Duodenal mucosa (tissue), 2 donors: ENCODE measurements around the gene SCARB1.

ENCODE experiments used
- H3K27ac ChIP-seq: one replicate; pipeline ENCODE4 v1.7.0; 2013; ENCODE audit warnings: low read depth, low read length
- H3K27me3 ChIP-seq, 2 donors: one replicate each; pipeline ENCODE4 v1.7.0; 2013; ENCODE audit warnings: low read length in 2 of 2, control low read depth in 1 of 2; ENCODE audit not compliant: insufficient read depth in 2 of 2, control insufficient read depth in 1 of 2
- H3K36me3 ChIP-seq, 2 donors: one replicate each; pipeline ENCODE4 v1.7.0; 2013; ENCODE audit warnings: low read length in 2 of 2, control low read depth in 1 of 2; ENCODE audit not compliant: insufficient read depth in 2 of 2, control insufficient read depth in 1 of 2
- H3K4me1 ChIP-seq, 2 donors: one replicate each; pipeline ENCODE4 v1.7.0; 2013; ENCODE audit warnings: low read length in 2 of 2, control low read depth in 1 of 2; ENCODE audit not compliant: insufficient read depth in 2 of 2, control insufficient read depth in 1 of 2
- H3K4me3 ChIP-seq, 2 donors: one replicate each; pipeline ENCODE4 v1.7.0; 2013; ENCODE audit warnings: low read length in 2 of 2, low read depth in 1 of 2
- H3K9ac ChIP-seq, 2 donors: one replicate each; pipeline ENCODE4 v1.7.0; 2013; ENCODE audit warnings: low read length in 2 of 2, low read depth in 1 of 2
- H3K9me3 ChIP-seq, 2 donors: one replicate each; pipeline ENCODE4 v1.7.0; 2013; ENCODE audit warnings: low read length in 2 of 2, control low read depth in 1 of 2; ENCODE audit not compliant: control insufficient read depth in 1 of 2

SCARB1 gene

DNA sequence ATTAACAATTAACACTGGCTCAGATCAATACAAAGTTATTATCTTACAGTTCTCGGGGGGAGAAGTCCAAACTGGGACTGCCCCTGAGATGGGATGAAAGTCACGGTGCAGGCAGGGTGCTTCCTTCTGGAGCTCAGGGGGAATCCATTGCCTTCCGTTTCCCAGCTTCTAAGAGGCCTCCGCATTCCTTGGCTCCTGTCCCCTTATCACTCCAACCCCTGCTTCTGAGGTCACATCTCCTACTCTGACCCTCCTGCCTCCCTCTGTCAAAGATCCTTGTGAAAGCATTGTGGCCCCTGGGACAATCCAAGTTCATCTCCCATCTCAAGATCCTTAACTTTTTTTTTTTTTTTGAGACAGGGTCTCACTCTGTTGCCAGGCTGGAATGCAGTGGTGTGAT, 30.8 kb downstream of the SCARB1 start:
- H3K4me3 ChIP-seq: no peak overlapping the region
- peaks cover 0 to 3% of the 10 kb centered on the region in 2 donors for H3K9me3 ChIP-seq
- H3K36me3 ChIP-seq: no peaks in the 10 kb centered on the region
- no peak overlapping the region for H3K27ac ChIP-seq
- H3K9ac ChIP-seq: no peak overlapping the region
- H3K4me1 ChIP-seq: peaks cover 24 to 32% of the 10 kb centered on the region in 2 donors
- no peaks in the 10 kb centered on the region for H3K27me3 ChIP-seq

DNA sequence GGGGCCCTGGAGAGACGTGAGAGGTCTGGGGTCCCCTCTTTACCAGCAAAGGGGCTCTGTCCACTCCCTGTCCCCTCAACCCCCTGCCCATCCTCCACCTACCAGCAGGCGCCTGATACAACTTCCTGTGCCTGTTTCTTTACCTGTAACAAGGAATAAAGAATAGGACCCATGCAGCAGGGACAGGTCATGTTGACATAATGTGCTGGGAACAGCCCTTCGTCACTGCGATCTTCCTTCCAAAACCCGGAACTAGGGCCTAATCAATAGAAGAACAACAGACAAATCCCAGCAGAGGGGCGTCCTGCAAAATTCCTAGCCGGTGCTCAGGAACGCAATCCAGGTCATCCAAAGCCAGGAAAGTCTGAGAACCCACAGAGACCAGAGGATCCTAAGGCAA, 32.1 kb downstream of the SCARB1 start:
- no peaks in the 10 kb centered on the region for H3K27me3 ChIP-seq
- peaks cover 0 to 3% of the 10 kb centered on the region in 2 donors for H3K9me3 ChIP-seq
- H3K9ac ChIP-seq: no peak overlapping the region
- peaks cover 26 to 28% of the 10 kb centered on the region in 2 donors for H3K4me1 ChIP-seq
- H3K27ac ChIP-seq: no peak overlapping the region
- no peaks in the 10 kb centered on the region for H3K36me3 ChIP-seq
- no peak overlapping the region for H3K4me3 ChIP-seq

DNA sequence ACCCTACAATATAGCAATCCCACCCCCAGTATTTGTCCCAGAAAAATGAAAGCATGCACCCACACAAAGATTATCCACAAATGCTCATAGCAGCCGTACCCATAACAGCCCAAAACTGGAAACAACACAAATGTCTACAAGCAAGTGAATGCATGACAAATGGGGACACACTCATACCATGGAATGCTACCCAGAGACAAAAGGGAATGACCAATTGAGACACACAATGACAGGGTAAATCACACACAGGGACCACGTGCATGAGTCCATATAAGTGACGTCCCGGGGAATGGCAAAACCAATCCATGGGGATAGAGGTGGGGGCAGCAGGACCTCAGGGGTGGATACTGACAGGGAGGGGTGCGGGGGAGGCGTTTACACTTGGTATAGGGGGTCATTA, 33.4 kb downstream of the SCARB1 start:
- Histone ChIP-seq H3K4me1 (peaks cover 19 to 22% of the 10 kb centered on the region in 2 donors), H3K27me3 (no peaks in the 10 kb centered on the region), H3K4me3 (no peak overlapping the region), H3K27ac (no peak overlapping the region), H3K9ac (no peak overlapping the region), H3K9me3 (peaks cover 0 to 3% of the 10 kb centered on the region in 2 donors), H3K36me3 (no peaks in the 10 kb centered on the region)

- Histone ChIP-seq H3K9me3 (peaks cover 0 to 3% of the 10 kb centered on the region in 2 donors), H3K27ac (no peak overlapping the region), H3K4me3 (no peak overlapping the region), H3K4me1 (peaks cover 19 to 22% of the 10 kb centered on the region in 2 donors), H3K36me3 (no peaks in the 10 kb centered on the region), H3K9ac (no peak overlapping the region), H3K27me3 (no peaks in the 10 kb centered on the region)
Observed at GRCh38 chr12:124829708-124830304, 33.9 kb downstream of the SCARB1 start.

DNA sequence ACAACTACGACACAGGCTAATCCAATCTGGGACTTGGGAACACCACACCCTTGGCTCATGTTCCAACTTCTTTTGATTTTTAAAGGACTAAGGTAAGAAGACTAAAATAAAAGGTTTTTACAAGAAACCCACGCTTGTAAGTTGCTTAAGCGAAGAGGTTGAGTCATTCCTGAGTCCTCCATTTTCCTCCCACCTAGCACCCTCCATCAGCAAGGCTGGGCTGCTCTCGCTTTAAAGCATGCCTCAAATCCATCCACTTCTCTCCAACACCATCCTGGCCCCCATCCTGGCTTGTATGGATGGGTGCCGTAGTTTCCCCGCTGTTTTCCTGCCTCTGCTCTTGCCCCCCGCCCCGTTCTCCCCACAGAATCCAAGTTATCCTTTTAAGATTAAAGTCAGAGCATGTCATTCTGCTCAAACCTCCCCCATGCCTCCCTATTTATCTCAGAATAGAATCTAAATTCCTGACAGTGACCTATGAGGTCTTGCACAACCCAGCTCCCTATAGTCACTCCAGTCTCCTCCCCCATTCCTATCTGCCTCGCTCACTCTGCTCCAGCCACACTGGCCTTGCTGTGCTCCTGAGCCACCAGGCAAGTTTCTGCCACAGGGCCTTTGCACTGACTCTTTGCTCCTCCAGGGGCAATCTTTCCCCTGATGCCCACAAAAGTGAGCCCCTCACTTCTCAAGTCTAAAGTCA, 34.5 kb downstream of the SCARB1 start:
- peaks cover 0 to 3% of the 10 kb centered on the region in 2 donors for H3K9me3 ChIP-seq
- no peaks in the 10 kb centered on the region for H3K27me3 ChIP-seq
- no peak overlapping the region for H3K27ac ChIP-seq
- peak overlapping the region in 1 of 2 donors; percentile 7 for H3K9ac ChIP-seq
- H3K36me3 ChIP-seq: no peaks in the 10 kb centered on the region
- H3K4me3 ChIP-seq: no peak overlapping the region
- peaks cover 19 to 22% of the 10 kb centered on the region in 2 donors for H3K4me1 ChIP-seq

- Histone ChIP-seq H3K4me3 (no peak overlapping the region), H3K9me3 (peaks cover 0 to 3% of the 10 kb centered on the region in 2 donors), H3K36me3 (no peaks in the 10 kb centered on the region), H3K4me1 (peaks cover 19 to 22% of the 10 kb centered on the region in 2 donors), H3K27me3 (no peaks in the 10 kb centered on the region), H3K9ac (peak overlapping the region; percentile 7 to 38), H3K27ac (no peak overlapping the region)
Observed at GRCh38 chr12:124828264-124829007, 35.2 kb downstream of the SCARB1 start.

DNA sequence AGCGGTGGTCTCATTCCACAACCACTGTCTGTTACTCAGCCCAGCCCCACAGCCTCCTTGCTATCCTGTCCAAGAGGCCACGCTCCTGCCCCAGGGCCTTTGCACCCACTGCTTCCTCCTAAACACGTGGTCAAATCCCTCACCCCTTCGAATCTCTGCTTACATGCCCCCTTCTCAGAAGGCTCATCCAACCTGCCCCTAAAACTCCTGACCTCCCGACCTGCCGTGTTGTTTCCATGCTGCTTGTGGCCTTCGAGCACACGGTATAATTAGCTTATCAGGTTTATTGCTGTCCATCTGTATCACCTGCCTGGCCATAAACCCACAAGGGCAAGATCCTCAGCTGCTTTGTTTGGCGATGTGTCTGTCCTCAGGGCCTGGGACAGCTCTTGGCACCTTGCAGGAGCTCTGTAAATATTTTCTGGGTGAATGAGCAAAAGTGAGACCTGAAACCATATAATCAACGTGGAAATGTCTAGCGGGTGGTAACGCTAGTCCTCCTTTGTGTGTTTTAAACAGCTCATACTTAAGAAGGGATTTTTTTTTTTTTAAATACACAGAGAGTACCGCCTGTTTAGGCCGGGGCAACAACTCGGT, 36.0 kb downstream of the SCARB1 start:
- H3K9me3 ChIP-seq: peaks cover 0 to 3% of the 10 kb centered on the region in 2 donors
- no peak overlapping the region for H3K9ac ChIP-seq
- no peaks in the 10 kb centered on the region for H3K36me3 ChIP-seq
- no peak overlapping the region for H3K4me3 ChIP-seq
- H3K27me3 ChIP-seq: no peaks in the 10 kb centered on the region
- H3K4me1 ChIP-seq: peaks cover 19 to 22% of the 10 kb centered on the region in 2 donors
- H3K27ac ChIP-seq: no peak overlapping the region

DNA sequence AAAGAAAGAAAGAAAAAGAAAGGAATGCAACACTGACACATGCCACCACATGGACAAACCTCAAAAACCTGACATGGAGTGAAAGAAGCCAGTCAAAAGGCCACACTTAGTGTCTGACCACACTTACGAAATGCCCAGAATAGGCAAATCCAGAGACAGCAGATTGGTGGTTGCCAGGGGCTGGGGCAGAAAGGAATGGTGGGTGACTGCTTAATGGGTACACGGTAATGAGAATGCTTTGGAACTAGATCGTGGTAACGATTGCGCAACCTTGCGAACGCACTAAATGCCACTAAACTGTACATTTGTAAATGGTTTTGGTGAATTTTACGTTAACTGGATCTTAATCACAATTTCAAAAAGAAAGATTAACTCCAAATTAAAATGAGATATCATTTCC, 39.5 kb downstream of the SCARB1 start:
- Histone ChIP-seq H3K27me3 (no peaks in the 10 kb centered on the region), H3K36me3 (no peaks in the 10 kb centered on the region), H3K9ac (no peak overlapping the region), H3K9me3 (no peaks in the 10 kb centered on the region), H3K4me3 (no peak overlapping the region), H3K27ac (no peak overlapping the region), H3K4me1 (peaks cover 17 to 25% of the 10 kb centered on the region in 2 donors)

GRCh38 chr12:124823272-124823970, 40.2 kb downstream of the SCARB1 start:
- Histone ChIP-seq H3K27ac (no peak overlapping the region), H3K9me3 (no peaks in the 10 kb centered on the region), H3K27me3 (no peaks in the 10 kb centered on the region), H3K4me1 (peaks cover 9 to 17% of the 10 kb centered on the region in 2 donors), H3K4me3 (no peak overlapping the region), H3K36me3 (no peaks in the 10 kb centered on the region), H3K9ac (no peak overlapping the region)
